SK-N-SH treated with all-trans-retinoic acid at 6 μM for 48 hours (cell line): ENCODE measurements around the gene DMBT1.

Source experiments
- ARNTL ChIP-seq: fragments of 450-650 bp; formaldehyde crosslinking; IDR thresholded peaks from 2 replicates; pipeline ENCODE4 v1.5.0; 2020; ENCODE audit warnings: low read depth, mild to moderate bottlenecking, moderate library complexity, borderline replicate concordance
- BACH2 ChIP-seq: fragments of 250-450 bp; sonication (Bioruptor Pico); IDR thresholded peaks from 2 replicates; pipeline ENCODE4 v1.9.0; 2021; ENCODE audit warnings: mild to moderate bottlenecking, borderline replicate concordance
- GLIS3 ChIP-seq: fragments of 250-450 bp; sonication (Bioruptor Pico); IDR thresholded peaks from 2 replicates; pipeline ENCODE4 v1.5.0; 2020; ENCODE audit warnings: mild to moderate bottlenecking, moderate library complexity
- OSR1 ChIP-seq: fragments of 250-450 bp; sonication (Bioruptor Pico); IDR thresholded peaks from 2 replicates; pipeline ENCODE4 v1.8.0; 2022; ENCODE audit warnings: moderate library complexity, mild to moderate bottlenecking, inconsistent platforms
- PATZ1 ChIP-seq: fragments of 250-450 bp; sonication (Bioruptor Pico); IDR thresholded peaks from 2 replicates; pipeline ENCODE4 v1.8.0; 2020; ENCODE audit warnings: mild to moderate bottlenecking, moderate library complexity, borderline replicate concordance
- PPARA ChIP-seq: fragments of 250-450 bp; sonication (Bioruptor Pico); IDR thresholded peaks from 2 replicates; pipeline ENCODE4 v1.5.0; 2020; ENCODE audit warnings: mild to moderate bottlenecking, borderline replicate concordance
- RARB ChIP-seq: fragments of 250-450 bp; sonication (Bioruptor Pico); IDR thresholded peaks from 2 replicates; pipeline ENCODE4 v1.8.0; 2021; ENCODE audit warnings: mild to moderate bottlenecking, moderate library complexity
- ZFP3 ChIP-seq: fragments of 250-450 bp; sonication (Bioruptor Pico); IDR thresholded peaks from 2 replicates; pipeline ENCODE4 v1.5.0; 2020; ENCODE audit warnings: mild to moderate bottlenecking, moderate library complexity
- ZFP30 ChIP-seq: fragments of 450-650 bp; formaldehyde crosslinking; IDR thresholded peaks from 2 replicates; pipeline ENCODE4 v1.5.0; 2022; ENCODE audit warnings: mild to moderate bottlenecking, moderate library complexity
- ZNF565 ChIP-seq: fragments of 450-650 bp; formaldehyde crosslinking; conservative IDR thresholded peaks from 2 replicates; pipeline ENCODE4 v1.5.0; 2020; ENCODE audit warnings: low read depth, mild to moderate bottlenecking, moderate library complexity
- ZNF8 ChIP-seq: fragments of 450-650 bp; formaldehyde crosslinking; IDR thresholded peaks from 2 replicates; pipeline ENCODE4 v1.5.0; 2020; ENCODE audit warnings: mild to moderate bottlenecking, moderate library complexity
- TF ChIP-seq, protein P1 (sequence below): fragments of 250-450 bp; sonication (Bioruptor Pico); IDR thresholded peaks from 2 replicates; pipeline ENCODE4 v1.5.1; 2020; ENCODE audit warnings: low read depth, mild to moderate bottlenecking, moderate library complexity
- TF ChIP-seq, protein P2 (sequence below): fragments of 250-450 bp; sonication (Bioruptor Pico); IDR thresholded peaks from 2 replicates; pipeline ENCODE4 v1.5.1; 2021; ENCODE audit warnings: mild to moderate bottlenecking, moderate library complexity

- TF ChIP-seq, protein P1, sequence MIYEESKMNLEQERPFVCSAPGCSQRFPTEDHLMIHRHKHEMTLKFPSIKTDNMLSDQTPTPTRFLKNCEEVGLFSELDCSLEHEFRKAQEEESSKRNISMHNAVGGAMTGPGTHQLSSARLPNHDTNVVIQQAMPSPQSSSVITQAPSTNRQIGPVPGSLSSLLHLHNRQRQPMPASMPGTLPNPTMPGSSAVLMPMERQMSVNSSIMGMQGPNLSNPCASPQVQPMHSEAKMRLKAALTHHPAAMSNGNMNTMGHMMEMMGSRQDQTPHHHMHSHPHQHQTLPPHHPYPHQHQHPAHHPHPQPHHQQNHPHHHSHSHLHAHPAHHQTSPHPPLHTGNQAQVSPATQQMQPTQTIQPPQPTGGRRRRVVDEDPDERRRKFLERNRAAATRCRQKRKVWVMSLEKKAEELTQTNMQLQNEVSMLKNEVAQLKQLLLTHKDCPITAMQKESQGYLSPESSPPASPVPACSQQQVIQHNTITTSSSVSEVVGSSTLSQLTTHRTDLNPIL (CRISPR knock-in tag) = no peak
- TF ChIP-seq OSR1 (no peak), ZFP3 (CRISPR knock-in tag) (no peak), ARNTL (no peak), BACH2 (no peak), ZNF8 (CRISPR knock-in tag) (no peak), GLIS3 (CRISPR knock-in tag) (no peak), ZFP30 (CRISPR knock-in tag) (no peak), PPARA (CRISPR knock-in tag) (no peak), PATZ1 (no peak), RARB (no peak), ZNF565 (CRISPR knock-in tag) (no peak)
- TF ChIP-seq, protein P2, sequence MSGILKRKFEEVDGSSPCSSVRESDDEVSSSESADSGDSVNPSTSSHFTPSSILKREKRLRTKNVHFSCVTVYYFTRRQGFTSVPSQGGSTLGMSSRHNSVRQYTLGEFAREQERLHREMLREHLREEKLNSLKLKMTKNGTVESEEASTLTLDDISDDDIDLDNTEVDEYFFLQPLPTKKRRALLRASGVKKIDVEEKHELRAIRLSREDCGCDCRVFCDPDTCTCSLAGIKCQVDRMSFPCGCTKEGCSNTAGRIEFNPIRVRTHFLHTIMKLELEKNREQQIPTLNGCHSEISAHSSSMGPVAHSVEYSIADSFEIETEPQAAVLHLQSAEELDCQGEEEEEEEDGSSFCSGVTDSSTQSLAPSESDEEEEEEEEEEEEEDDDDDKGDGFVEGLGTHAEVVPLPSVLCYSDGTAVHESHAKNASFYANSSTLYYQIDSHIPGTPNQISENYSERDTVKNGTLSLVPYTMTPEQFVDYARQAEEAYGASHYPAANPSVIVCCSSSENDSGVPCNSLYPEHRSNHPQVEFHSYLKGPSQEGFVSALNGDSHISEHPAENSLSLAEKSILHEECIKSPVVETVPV (CRISPR knock-in tag) = no peak
Observed at GRCh38 chr10:122557516-122557915, 3.0 kb upstream of the DMBT1 start.
